Neural cell (in vitro differentiated cells): ENCODE data around the gene SSBP1. TPM values are rescaled to one million over a fixed set of nuclear protein-coding genes. Genes with fewer than 3 reads are reported as not detected.

ENCODE experiments used
- H2AFZ ChIP-seq: fragments of 200-600, 300-800 bp; sonication (generic), shearing (Covaris generic); 2 replicates; pipeline ENCODE4 v1.6.0; 2014; ENCODE audit warnings: low read depth, mild to moderate bottlenecking, antibody characterized with exemption, low read length, moderate library complexity
- H3F3A ChIP-seq: fragments of 200-600 bp; shearing (Covaris generic); 2 replicates; pipeline ENCODE4 v1.6.1; 2016; ENCODE audit warnings: mild to moderate bottlenecking, moderate library complexity, mixed read lengths, antibody characterized with exemption, low read length; ENCODE audit not compliant: insufficient read depth, poor library complexity, severe bottlenecking
- H3K27ac ChIP-seq: fragments of 200-600, 300-800 bp; sonication (generic), shearing (Covaris generic); 2 replicates; pipeline ENCODE4 v1.5.1; 2014; ENCODE audit warnings: mild to moderate bottlenecking, low read length, moderate library complexity
- H3K27me3 ChIP-seq: fragments of 300-800, 200-600 bp; sonication (generic), shearing (Covaris generic); 2 replicates; pipeline ENCODE4 v1.6.0; 2014; ENCODE audit warnings: mild to moderate bottlenecking, low read depth, low read length, moderate library complexity; ENCODE audit not compliant: insufficient read depth
- H3K36me3 ChIP-seq: fragments of 300-800, 200-600 bp; sonication (generic), shearing (Covaris generic); 2 replicates; pipeline ENCODE4 v1.5.1; 2014; ENCODE audit warnings: mild to moderate bottlenecking, antibody characterized with exemption, low read length, moderate library complexity; ENCODE audit not compliant: insufficient read depth
- H3K4me2 ChIP-seq: fragments of 300-800, 200-600 bp; sonication (generic), shearing (Covaris generic); 2 replicates; pipeline ENCODE4 v1.6.0; 2014; ENCODE audit warnings: mild to moderate bottlenecking, low read length
- H3K4me3 ChIP-seq: fragments of 300-800, 200-600 bp; sonication (generic), shearing (Covaris generic); 2 replicates; pipeline ENCODE4 v1.5.1; 2014; ENCODE audit warnings: mild to moderate bottlenecking, low read length, moderate library complexity
- H3K79me2 ChIP-seq: fragments of 200-600 bp; shearing (Covaris generic); replicated peaks from 2 replicates; pipeline ENCODE4 v1.6.0; 2014; ENCODE audit warnings: mild to moderate bottlenecking, low read length, moderate library complexity; ENCODE audit not compliant: insufficient read depth
- H3K9ac ChIP-seq: fragments of 300-800, 200-600 bp; sonication (generic), shearing (Covaris generic); 2 replicates; pipeline ENCODE4 v1.6.1; 2016; ENCODE audit warnings: mild to moderate bottlenecking, low read length, mixed read lengths
- H3K9me2 ChIP-seq: fragments of 200-600 bp; shearing (Covaris generic); 2 replicates; pipeline ENCODE4 v1.6.1; 2016; ENCODE audit warnings: mild to moderate bottlenecking, low read length, mixed read lengths; ENCODE audit not compliant: insufficient read depth
- H3K9me3 ChIP-seq: fragments of 200-600, 300-800 bp; sonication (generic), shearing (Covaris generic); 2 replicates; pipeline ENCODE4 v1.6.1; 2016; ENCODE audit warnings: mild to moderate bottlenecking, mixed run types, low read length, moderate library complexity, mixed read lengths
- H4K20me1 ChIP-seq: fragments of 200-600 bp; shearing (Covaris generic); 2 replicates; pipeline ENCODE4 v1.6.1; 2016; ENCODE audit warnings: mild to moderate bottlenecking, mixed run types; ENCODE audit not compliant: insufficient read depth
- CTCF ChIP-seq: fragments of 450-650 bp; IDR thresholded peaks from 2 replicates; pipeline ENCODE4 v1.5.1; 2014; ENCODE audit warnings: antibody characterized with exemption, mild to moderate bottlenecking, moderate library complexity; ENCODE audit not compliant: poor library complexity, severe bottlenecking
- EP300 ChIP-seq: fragments of 450-650 bp; conservative IDR thresholded peaks from 2 replicates; pipeline ENCODE4 v1.6.1; 2014; ENCODE audit warnings: antibody characterized with exemption, mild to moderate bottlenecking, moderate library complexity; ENCODE audit not compliant: poor library complexity, severe bottlenecking
- EZH2 ChIP-seq: fragments of 200-600, 300-800 bp; shearing (Covaris generic), sonication (generic); IDR thresholded peaks from 2 replicates; pipeline ENCODE4 v1.6.1; 2014; ENCODE audit warnings: antibody characterized with exemption, low read length, borderline replicate concordance, mild to moderate bottlenecking; ENCODE audit not compliant: insufficient read depth, poor library complexity, severe bottlenecking
- MXI1 ChIP-seq: fragments of 450-650 bp; conservative IDR thresholded peaks from 2 replicates; pipeline ENCODE4 v1.6.1; 2014; ENCODE audit warnings: antibody characterized with exemption, mild to moderate bottlenecking; ENCODE audit not compliant: poor library complexity, severe bottlenecking
- POLR2AphosphoS5 ChIP-seq: IDR thresholded peaks from 2 replicates; pipeline ENCODE4 v1.6.1; 2012
- RAD21 ChIP-seq: fragments of 450-650 bp; conservative IDR thresholded peaks from 2 replicates; pipeline ENCODE4 v1.6.1; 2014; ENCODE audit warnings: antibody characterized with exemption, mild to moderate bottlenecking, moderate library complexity
- REST ChIP-seq: IDR thresholded peaks from 2 replicates; pipeline ENCODE4 v1.6.1; 2012; ENCODE audit warnings: borderline replicate concordance
- SMC3 ChIP-seq: fragments of 450-650 bp; conservative IDR thresholded peaks from 2 replicates; pipeline ENCODE4 v1.6.1; 2014; ENCODE audit warnings: antibody characterized with exemption, mild to moderate bottlenecking, moderate library complexity; ENCODE audit not compliant: poor library complexity
- TAF1 ChIP-seq: IDR thresholded peaks from 2 replicates; pipeline ENCODE4 v1.6.1; 2012; ENCODE audit warnings: low read depth
- polyA plus RNA-seq: library from polyadenylated mRNA; depleted of rRNA; stranded (reverse); fragments of >200 nt; gene quantifications from 2 replicates; pipeline ENCODE4 v1.2.3, GENCODE V29; 2014

SSBP1 gene
- polyA plus RNA-seq, 1 donor from 2014 or later = 296 TPM

- H2AFZ ChIP-seq = no peak overlapping the region
- no peak overlapping the region for H3K9ac ChIP-seq
- no peak overlapping the region for H3K27ac ChIP-seq
- H3K4me2 ChIP-seq = no peak overlapping the region
- no peaks in the 10 kb centered on the region for H3K9me2 ChIP-seq
- H3K4me3 ChIP-seq = no peak overlapping the region
- H3F3A ChIP-seq = no peaks in the 10 kb centered on the region
- no peaks in the 10 kb centered on the region for H4K20me1 ChIP-seq
- no peaks in the 10 kb centered on the region for H3K27me3 ChIP-seq
- TF ChIP-seq POLR2AphosphoS5 = no peak
- no peak for TF ChIP-seq EZH2
- no peak for TF ChIP-seq MXI1
- TF ChIP-seq REST = no peak
- TF ChIP-seq CTCF = no peak
- TF ChIP-seq EP300 = no peak
- TF ChIP-seq RAD21 = no peak
- TF ChIP-seq SMC3 = no peak
- TF ChIP-seq TAF1 = no peak
- H3K79me2 ChIP-seq = peaks cover 27% of the 10 kb centered on the region
- H3K9me3 ChIP-seq = no peaks in the 10 kb centered on the region
- no peaks in the 10 kb centered on the region for H3K36me3 ChIP-seq
Observed at GRCh38 chr7:141691540-141691939, 46.6 kb upstream of the SSBP1 start.

- Histone ChIP-seq H3K4me2 (no peak overlapping the region), H3K9me3 (no peaks in the 10 kb centered on the region), H3K27ac (no peak overlapping the region), H3K79me2 (peaks cover 29% of the 10 kb centered on the region), H3F3A (no peaks in the 10 kb centered on the region), H3K4me3 (no peak overlapping the region), H3K9me2 (no peaks in the 10 kb centered on the region), H2AFZ (no peak overlapping the region), H4K20me1 (no peaks in the 10 kb centered on the region), H3K36me3 (no peaks in the 10 kb centered on the region), H3K9ac (no peak overlapping the region), H3K27me3 (no peaks in the 10 kb centered on the region)
- TF ChIP-seq MXI1 (no peak), RAD21 (no peak), REST (no peak), EP300 (no peak), POLR2AphosphoS5 (no peak), CTCF (no peak), EZH2 (no peak), SMC3 (no peak), TAF1 (no peak)
Observed at GRCh38 chr7:141691961-141692360, 46.2 kb upstream of the SSBP1 start.
